Heart left ventricle (tissue), 16 donors: ENCODE results near the gene ZNF22. TPM values are rescaled to one million over a fixed set of nuclear protein-coding genes. Genes with fewer than 3 reads are reported as not detected.
A peak's percentile ranks its signal among the peaks of the same experiment; 100 is the strongest.

Experiments used
- ATAC-seq, 4 donors: fragments of 200-7000 bp; cut with Tn5 transposase; one replicate each; pipeline ENCODE4 v1.9.1; 2020 to 2022; ENCODE audit warnings: moderate library complexity in 4 of 4, mild to moderate bottlenecking in 3 of 4, moderate number of reproducible peaks in 1 of 4
- DNase-seq, 5 donors: peaks; one replicate each; pipeline ENCODE4 v3.0.0-alpha.2; 2020
- H3K27ac ChIP-seq, 12 donors: fragments of 200-600 bp; sonication (generic) in 4 of 12; one replicate each; pipeline versions ENCODE4 v1.5.0 to v1.8.0; 2016 to 2022; ENCODE audit warnings: mild to moderate bottlenecking in 2 of 12
- H3K27me3 ChIP-seq, 9 donors: fragments of 200-600 bp; sonication (generic) in 2 of 9; one replicate each; pipeline versions ENCODE4 v1.5.1 to v1.8.0; 2016 to 2022; ENCODE audit warnings: mild to moderate bottlenecking in 3 of 9
- H3K36me3 ChIP-seq, 9 donors: fragments of 200-600 bp; sonication (generic) in 2 of 9; one replicate each; pipeline versions ENCODE4 v1.5.0 to v1.8.0; 2018 to 2022; ENCODE audit warnings: mild to moderate bottlenecking in 2 of 9
- H3K4me1 ChIP-seq, 12 donors: fragments of 200-600 bp; sonication (generic) in 4 of 12; one replicate each; pipeline versions ENCODE4 v1.5.0 to v1.8.0; 2016 to 2022; ENCODE audit warnings: mild to moderate bottlenecking in 3 of 12
- H3K4me3 ChIP-seq, 12 donors: fragments of 200-600 bp; sonication (generic) in 4 of 12; one replicate each; pipeline versions ENCODE4 v1.5.0 to v1.8.0; 2017 to 2022; ENCODE audit warnings: mild to moderate bottlenecking in 9 of 12, moderate library complexity in 4 of 12
- H3K9me3 ChIP-seq, 12 donors: fragments of 200-600 bp; sonication (generic) in 4 of 12; one replicate each; pipeline versions ENCODE4 v1.5.0 to v1.8.0; 2016 to 2022; ENCODE audit warnings: mild to moderate bottlenecking in 1 of 12
- POLR2A ChIP-seq, 2 donors: fragments of 450-650 bp; IDR thresholded peaks; one replicate each; pipeline ENCODE4 v1.6.1; 2017; ENCODE audit warnings: antibody characterized with exemption in 2 of 2, mild to moderate bottlenecking in 2 of 2, moderate library complexity in 2 of 2
- WGBS, 4 donors: extraction: QIAGEN DNeasy Blood & Tissue Kit in 2 of 4; methylation state at CpG; one replicate each; pipeline versions ENCODE4 v1.1.5 to v1.1.7; 2013 to 2018; 5-methylcytosine and 5-hydroxymethylcytosine counted together
- intact Hi-C, 10 donors: fragments of 100-400 bp; cut with DNase I; formaldehyde crosslinking; loops; one replicate each; pipeline versions ENCODE4 v1.11.1 to v1.14.2; 2022
- polyA plus RNA-seq, 2 donors: library from polyadenylated mRNA; stranded (reverse); fragments of 200-250 nt; gene quantifications; one replicate each; pipeline ENCODE4 v1.2.3, GENCODE V29; 2013
- total RNA-seq, 9 donors: library from RNA; depleted of rRNA in 2 of 9; stranded (reverse); fragments of >200 nt in 2 of 9; fragmentation: NEBNext Ultra II Directional in 3 of 9; extraction: Animal tissue kit (Norgen Biotek cat#: 25700) in 3 of 9; gene quantifications; one replicate each; pipeline versions ENCODE4 v1.1.0 to v1.2.4, GENCODE V29; 2016 to 2023
- TF ChIP-seq, protein P1 (sequence below), 12 donors: fragments of 200-600 bp; sonication (generic) in 4 of 12; IDR thresholded peaks; one replicate each; pipeline versions ENCODE4 v1.5.0 to v1.8.0; 2018 to 2022; ENCODE audit warnings: antibody characterized with exemption in 12 of 12, mild to moderate bottlenecking in 5 of 12
- donor health status: ischemic (EF 13 %, LVEDD 7.1; RV severe dilation, severe dysfunction).
- donor health status: healthy with polysubstance abuse.
- donor health status: DM: no; HTN: yes; CAD: no.
- donor health status: DM: no; HTN: no; CAD: no.
- donor health status: ischemic (EF 25% LVEDD 6.9; RV normal size, moderate dysfunction).
- donor health status: ischemic (EF 25% LVEDD 5.7; RV mildly dilated, moderate dysfunction).
- donor health status: healthy.
- donor health status: DM: yes; HTN: yes; CAD: no.
- donor health status: ischemic (EF 35%, LVEDD 5.7; RV mildly dilated, moderate dysfunction).
- donor health status: nonischemic (EF 11% LVEDD 7.7; RV severe dilation, severe dysfunction).
- donor health status: DM: yes; HTN: yes; CAD: no.
- donor health status: PGD.
- donor health status: ischemic (EF 29% LVEDD 5.4; RV normal size, mild dysfunction).
- donor health status: nonischemic (EF 23%, LVEDD 6.1; RV moderate dilation, normal function).

The ZNF22 gene
- total and polyA plus RNA-seq, 11 donors: 12.6 to 17.5 (median 14.6) TPM

DNA sequence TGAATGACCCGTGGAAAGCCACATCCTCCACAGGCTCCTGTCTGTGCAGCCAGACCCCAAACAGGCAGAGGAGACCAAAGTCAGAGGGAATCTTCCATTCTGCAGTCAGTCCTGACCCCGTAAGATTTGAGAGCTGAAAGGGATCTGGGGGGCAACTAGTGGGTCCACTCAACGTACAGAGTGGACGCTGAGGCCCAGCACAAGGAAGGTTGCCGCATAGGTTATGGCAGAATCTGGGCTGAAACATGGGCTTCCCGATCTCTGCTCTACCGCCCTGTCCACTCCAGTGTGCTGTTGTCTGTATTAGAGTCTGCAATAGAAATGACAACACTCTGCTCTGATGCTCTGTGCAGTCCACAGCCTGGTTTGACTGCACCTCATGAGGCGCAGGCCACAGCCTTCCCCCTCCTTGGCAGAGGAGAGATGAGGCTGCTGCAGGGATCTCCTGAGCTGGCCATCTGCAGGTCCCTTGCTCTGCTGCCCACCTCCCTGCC is 7.9 kb upstream of the ZNF22 start:
- H3K27ac ChIP-seq: peak overlapping the region; percentile 15 to 96 (median 72)
- no peak for DNase-seq
- WGBS, 4 donors: 95 to 100% (median 96%) methylated on average over 3 to 8 of the region's 8 CpGs
- H3K27me3 ChIP-seq: no peaks in the 10 kb centered on the region
- no peak overlapping the region for H3K4me3 ChIP-seq
- intact Hi-C loops: loop anchor here in 2 of 10 donors (5.0 to 10.0 kb wide), 3 partner anchors 60 to 1318 kb away; no protein-coding TSS in a partner anchor
- ATAC-seq: no peak
- H3K4me1 ChIP-seq: peaks cover 13 to 85% (median 70%) of the 10 kb centered on the region in 12 donors
- peaks cover 0 to 72% (median 54%) of the 10 kb centered on the region in 9 donors for H3K36me3 ChIP-seq
- no peak for TF ChIP-seq POLR2A (IDR thresholded peaks at IDR 0.05)
- TF ChIP-seq, protein P1, sequence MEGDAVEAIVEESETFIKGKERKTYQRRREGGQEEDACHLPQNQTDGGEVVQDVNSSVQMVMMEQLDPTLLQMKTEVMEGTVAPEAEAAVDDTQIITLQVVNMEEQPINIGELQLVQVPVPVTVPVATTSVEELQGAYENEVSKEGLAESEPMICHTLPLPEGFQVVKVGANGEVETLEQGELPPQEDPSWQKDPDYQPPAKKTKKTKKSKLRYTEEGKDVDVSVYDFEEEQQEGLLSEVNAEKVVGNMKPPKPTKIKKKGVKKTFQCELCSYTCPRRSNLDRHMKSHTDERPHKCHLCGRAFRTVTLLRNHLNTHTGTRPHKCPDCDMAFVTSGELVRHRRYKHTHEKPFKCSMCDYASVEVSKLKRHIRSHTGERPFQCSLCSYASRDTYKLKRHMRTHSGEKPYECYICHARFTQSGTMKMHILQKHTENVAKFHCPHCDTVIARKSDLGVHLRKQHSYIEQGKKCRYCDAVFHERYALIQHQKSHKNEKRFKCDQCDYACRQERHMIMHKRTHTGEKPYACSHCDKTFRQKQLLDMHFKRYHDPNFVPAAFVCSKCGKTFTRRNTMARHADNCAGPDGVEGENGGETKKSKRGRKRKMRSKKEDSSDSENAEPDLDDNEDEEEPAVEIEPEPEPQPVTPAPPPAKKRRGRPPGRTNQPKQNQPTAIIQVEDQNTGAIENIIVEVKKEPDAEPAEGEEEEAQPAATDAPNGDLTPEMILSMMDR (IDR thresholded peaks at IDR 0.05): no peak
- H3K9me3 ChIP-seq: no peaks in the 10 kb centered on the region

DNA sequence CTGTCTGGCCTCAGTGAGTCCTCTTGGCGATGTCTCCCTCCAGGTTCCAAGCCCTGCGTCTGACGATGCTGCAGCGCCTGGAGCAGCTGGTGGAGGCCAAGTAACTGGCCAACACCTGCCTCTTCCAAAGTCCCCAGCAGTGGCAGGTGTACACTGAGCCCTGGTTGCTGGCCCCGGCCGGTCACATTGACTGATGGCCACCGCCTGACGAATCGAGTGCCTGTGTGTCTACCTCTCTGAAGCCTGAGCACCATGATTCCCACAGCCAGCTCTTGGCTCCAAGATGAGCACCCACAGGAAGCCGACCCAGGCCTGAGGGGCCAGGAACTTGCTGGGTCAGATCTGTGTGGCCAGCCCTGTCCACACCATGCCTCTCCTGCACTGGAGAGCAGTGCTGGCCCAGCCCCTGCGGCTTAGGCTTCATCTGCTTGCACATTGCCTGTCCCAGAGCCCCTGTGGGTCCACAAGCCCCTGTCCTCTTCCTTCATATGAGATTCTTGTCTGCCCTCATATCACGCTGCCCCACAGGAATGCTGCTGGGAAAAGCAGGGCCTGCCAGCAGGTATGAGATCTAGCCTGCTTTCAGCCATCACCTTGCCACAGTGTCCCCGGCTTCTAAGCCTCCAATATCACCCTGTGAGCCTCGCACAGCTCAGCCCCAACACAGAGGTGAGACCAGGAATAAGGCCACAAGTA is 7.3 kb upstream of the ZNF22 start:
- no peak for ATAC-seq
- H3K36me3 ChIP-seq: peaks cover 0 to 66% (median 49%) of the 10 kb centered on the region in 9 donors
- no peak overlapping the region for H3K4me3 ChIP-seq
- peak in 2 of 5 donors; percentile 5 to 24 for DNase-seq
- H3K4me1 ChIP-seq: peaks cover 13 to 91% (median 75%) of the 10 kb centered on the region in 12 donors
- H3K27me3 ChIP-seq: no peaks in the 10 kb centered on the region
- H3K27ac ChIP-seq: peak overlapping the region in 9 of 12 donors; percentile 47 to 98 (median 94)
- WGBS, 4 donors: 92 to 95% (median 94%) methylated on average over 9 to 14 of the region's 14 CpGs
- no peaks in the 10 kb centered on the region for H3K9me3 ChIP-seq
- TF ChIP-seq POLR2A (IDR thresholded peaks at IDR 0.05): no peak
- intact Hi-C loops: loop anchor here in 2 of 10 donors (5.0 to 10.0 kb wide), 3 partner anchors 61 to 1319 kb away; no protein-coding TSS in a partner anchor

DNA sequence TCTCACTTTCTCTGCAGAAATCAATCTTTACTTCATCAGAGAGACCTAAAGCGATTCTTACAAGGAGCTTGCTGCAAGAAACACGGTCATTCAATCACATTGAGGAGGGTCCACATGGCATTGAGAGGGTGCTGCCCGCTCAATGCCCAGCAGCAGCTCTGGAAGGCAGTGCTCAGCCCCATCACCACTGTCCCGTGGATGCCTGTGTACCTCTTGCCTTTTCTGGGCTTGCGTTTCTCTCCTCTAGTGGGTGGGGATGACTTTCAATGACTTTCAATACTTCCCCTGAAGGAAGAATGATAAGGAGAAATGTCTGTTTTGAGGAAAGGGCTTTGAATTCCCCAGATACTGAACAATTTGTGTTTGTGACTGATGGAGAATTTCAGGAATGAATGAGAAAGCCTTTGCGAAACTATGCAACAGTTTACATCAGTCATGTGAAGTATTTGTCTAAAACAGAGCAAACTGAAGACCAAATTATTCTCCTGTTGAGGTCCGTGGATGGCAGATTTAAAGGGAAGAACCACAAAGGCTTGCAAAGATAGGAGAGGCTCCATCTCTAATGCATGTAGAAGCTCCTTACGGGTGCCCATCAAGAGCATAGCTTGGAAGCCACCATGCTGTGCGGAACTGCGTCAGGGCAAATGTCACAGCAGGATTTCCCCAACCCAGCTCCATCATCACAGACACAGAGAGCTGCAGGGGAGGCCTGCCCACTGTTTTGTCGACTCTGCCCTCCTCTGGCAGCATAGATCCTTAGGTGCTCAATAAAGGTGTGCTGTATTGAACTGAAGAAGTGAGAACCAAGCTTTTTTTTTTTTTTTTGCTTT is 6.6 kb upstream of the ZNF22 start:
- H3K4me3 ChIP-seq: no peak overlapping the region
- H3K36me3 ChIP-seq: peaks cover 0 to 58% (median 41%) of the 10 kb centered on the region in 9 donors
- no peaks in the 10 kb centered on the region for H3K27me3 ChIP-seq
- peaks cover 13 to 96% (median 82%) of the 10 kb centered on the region in 12 donors for H3K4me1 ChIP-seq
- no peak for TF ChIP-seq POLR2A (IDR thresholded peaks at IDR 0.05)
- TF ChIP-seq, protein P1 (IDR thresholded peaks at IDR 0.05): no peak
- H3K9me3 ChIP-seq: no peaks in the 10 kb centered on the region
- intact Hi-C loops: loop anchor here in 2 of 10 donors (5.0 to 10.0 kb wide), 3 partner anchors 62 to 1319 kb away; no protein-coding TSS in a partner anchor
- peak overlapping the region; percentile 47 to 98 (median 94) for H3K27ac ChIP-seq
- no peak for ATAC-seq
- 80 to 86% (median 82%) methylated on average over 11 of the region's 11 CpGs for WGBS, 4 donors
- peak in 2 of 5 donors; percentile 4 to 22 for DNase-seq

DNA sequence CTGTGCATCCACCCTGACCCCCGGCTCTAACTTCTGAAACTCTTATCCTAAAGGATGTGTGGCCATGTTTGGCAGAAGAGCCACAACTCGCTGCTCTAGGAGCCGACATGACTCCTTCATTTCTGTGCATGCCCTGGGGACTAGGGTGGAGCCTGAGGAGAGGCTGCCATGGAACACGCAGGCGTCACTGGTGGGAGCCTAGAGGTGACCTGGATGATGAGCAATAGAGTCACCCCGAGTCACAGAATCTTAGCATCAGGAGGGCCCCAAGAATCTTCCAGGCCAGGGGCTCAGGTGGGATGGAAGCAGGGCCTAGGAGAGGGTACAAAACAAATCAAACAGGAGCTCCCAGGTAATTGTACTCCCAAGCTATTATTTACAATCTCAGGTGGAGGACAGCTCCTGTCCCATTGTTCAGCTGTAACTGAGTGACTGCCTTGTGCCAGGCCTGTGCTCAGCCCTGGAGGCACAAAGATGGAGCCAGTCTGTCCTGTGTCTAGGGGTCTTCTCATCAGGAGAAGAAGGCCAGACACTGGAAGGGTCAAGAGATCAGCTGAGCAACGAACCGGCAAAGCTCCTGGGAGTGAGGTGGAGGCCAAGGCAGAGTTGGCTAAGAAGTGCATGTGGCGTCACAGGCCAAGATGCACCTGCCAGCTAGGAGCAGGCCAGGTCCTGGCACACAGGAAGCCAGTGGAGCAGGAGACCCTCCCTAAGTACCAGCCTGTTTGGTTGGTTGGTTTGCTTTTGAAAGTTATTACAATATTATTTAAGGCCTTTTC is 5.8 kb upstream of the ZNF22 start:
- no peak for ATAC-seq
- intact Hi-C loops: loop anchor here in 2 of 10 donors (5.0 to 10.0 kb wide), 3 partner anchors 63 to 1320 kb away; no protein-coding TSS in a partner anchor
- peak overlapping the region; percentile 80 to 98 (median 95) for H3K27ac ChIP-seq
- H3K36me3 ChIP-seq: peaks cover 0 to 50% (median 33%) of the 10 kb centered on the region in 9 donors
- DNase-seq: peak in 2 of 5 donors; percentile 8 to 34
- no peaks in the 10 kb centered on the region for H3K27me3 ChIP-seq
- peaks cover 16 to 98% (median 88%) of the 10 kb centered on the region in 12 donors for H3K4me1 ChIP-seq
- H3K4me3 ChIP-seq: no peak overlapping the region
- H3K9me3 ChIP-seq: no peaks in the 10 kb centered on the region
- WGBS, 4 donors: 61 to 73% (median 67%) methylated on average over 9 of the region's 9 CpGs
- TF ChIP-seq POLR2A (IDR thresholded peaks at IDR 0.05): no peak
- TF ChIP-seq, protein P1 (IDR thresholded peaks at IDR 0.05): no peak
